GM10847 (cell line): Measurements from ENCODE around the gene JMJD4.

Experiments used
- POLR2A ChIP-seq: IDR thresholded peaks from 2 replicates; pipeline ENCODE4 v1.6.1; 2011; ENCODE audit not compliant: insufficient read length; ENCODE audit errors: extremely low read depth

Gene JMJD4

GRCh38 chr1:227761621-227762230 is 26.6 kb upstream of the JMJD4 start:
- no peak for TF ChIP-seq POLR2A

GRCh38 chr1:227760377-227760776 is 25.3 kb upstream of the JMJD4 start:
- TF ChIP-seq POLR2A = no peak

- no peak for TF ChIP-seq POLR2A
Observed at GRCh38 chr1:227759341-227760300, 24.5 kb upstream of the JMJD4 start.

GRCh38 chr1:227758366-227758765 is 23.3 kb upstream of the JMJD4 start:
- TF ChIP-seq POLR2A = no peak

- TF ChIP-seq POLR2A = no peak
Observed at GRCh38 chr1:227757781-227758180, 22.7 kb upstream of the JMJD4 start.

GRCh38 chr1:227756172-227756959 is 21.3 kb upstream of the JMJD4 start:
- TF ChIP-seq POLR2A = no peak

- TF ChIP-seq POLR2A = no peak
Observed at GRCh38 chr1:227754958-227755357, 19.9 kb upstream of the JMJD4 start.

GRCh38 chr1:227753999-227754711 is 19.1 kb upstream of the JMJD4 start:
- TF ChIP-seq POLR2A = no peak

- no peak for TF ChIP-seq POLR2A
Observed at GRCh38 chr1:227749916-227750710, 15.0 kb upstream of the JMJD4 start.

- TF ChIP-seq POLR2A = no peak
Observed at GRCh38 chr1:227749225-227749624, 14.1 kb upstream of the JMJD4 start.

GRCh38 chr1:227748496-227749182 is 13.5 kb upstream of the JMJD4 start:
- no peak for TF ChIP-seq POLR2A

GRCh38 chr1:227747948-227748495 is 12.9 kb upstream of the JMJD4 start:
- no peak for TF ChIP-seq POLR2A

- no peak for TF ChIP-seq POLR2A
Observed at GRCh38 chr1:227747382-227747781, 12.3 kb upstream of the JMJD4 start.

GRCh38 chr1:227746676-227747075 is 11.6 kb upstream of the JMJD4 start:
- no peak for TF ChIP-seq POLR2A
